Erythroblast (primary cell): ENCODE results near the gene LONRF3.

Experiments used
- GATA1 ChIP-seq: IDR thresholded peaks from 2 replicates; pipeline ENCODE4 v1.6.1; 2011; ENCODE audit warnings: low read depth, mild to moderate bottlenecking, control low read depth, low read length, moderate library complexity
- POLR2A ChIP-seq: IDR thresholded peaks from 2 replicates; pipeline ENCODE4 v1.6.1; 2011; ENCODE audit warnings: mild to moderate bottlenecking, low read length

GRCh38 chrX:118928151-118928550, 46.3 kb upstream of the LONRF3 start:
- no peak for TF ChIP-seq POLR2A
- no peak for TF ChIP-seq GATA1
